PFSK-1 (cell line): ENCODE results near the gene PTGER4.

Source experiments
- FOXP2 ChIP-seq: optimal IDR thresholded peaks from 2 replicates; pipeline ENCODE3; 2011; ENCODE audit warnings: borderline replicate concordance, control low read depth, inconsistent platforms; ENCODE audit not compliant: insufficient read depth; ENCODE audit errors: extremely low read length, extremely low read depth
- POLR2AphosphoS5 ChIP-seq: IDR thresholded peaks from 2 replicates; pipeline ENCODE4 v1.6.1; 2012; ENCODE audit warnings: low read depth, mild to moderate bottlenecking, control low read depth, low read length, moderate library complexity
- REST ChIP-seq, 2 experiments: IDR thresholded peaks; 2 replicates each; pipeline versions ENCODE4 v1.6.1 to v1.8.0; 2011 to 2012; ENCODE audit warnings: low read depth in 2 of 2, low read length in 2 of 2, control low read depth in 1 of 2, inconsistent platforms in 1 of 2, mild to moderate bottlenecking in 1 of 2, moderate library complexity in 1 of 2; ENCODE audit not compliant: insufficient read depth in 1 of 2
- SIN3A ChIP-seq: IDR thresholded peaks from 2 replicates; pipeline ENCODE4 v1.6.1; 2012; ENCODE audit warnings: mild to moderate bottlenecking, low read length, moderate library complexity, borderline replicate concordance; ENCODE audit not compliant: insufficient read depth
- TAF1 ChIP-seq: IDR thresholded peaks from 2 replicates; pipeline ENCODE4 v1.6.1; 2012; ENCODE audit warnings: low read length, control low read depth, borderline replicate concordance; ENCODE audit not compliant: insufficient read depth

GRCh38 chr5:40634593-40634992, 45.1 kb upstream of the PTGER4 start:
- no peak for TF ChIP-seq REST (IDR thresholded peaks at IDR 0.05; ENCODE audit: insufficient read depth in 1 of 2, low read depth in 2 of 2, low read length in 2 of 2)
- no peak for TF ChIP-seq POLR2AphosphoS5
- TF ChIP-seq TAF1 = no peak
- TF ChIP-seq SIN3A = no peak
- no peak for TF ChIP-seq FOXP2
